HG02981 (cell line): ENCODE data around the gene FBXW7.
"Not testable (repeated sequence)": the region's sequence is repeated elsewhere in the genome, so short reads cannot be mapped to it uniquely, and the experiment has no call there.

Experiments used
- ATAC-seq: cut with Tn5 transposase; IDR thresholded peaks from one replicate; pipeline ENCODE4 v1.9.1; 2021; ENCODE audit warnings: mild to moderate bottlenecking, moderate library complexity; ENCODE audit not compliant: unreplicated experiment

Gene FBXW7

GRCh38 chr4:152550687-152551086, 14.8 kb upstream of the FBXW7 start:
- peak; percentile 60 for ATAC-seq

GRCh38 chr4:152545088-152545487, 9.2 kb upstream of the FBXW7 start:
- no peak for ATAC-seq

GRCh38 chr4:152544533-152544932, 8.6 kb upstream of the FBXW7 start:
- ATAC-seq = not testable (repeated sequence)

GRCh38 chr4:152540941-152541340, 5.0 kb upstream of the FBXW7 start:
- no peak for ATAC-seq

GRCh38 chr4:152540293-152540674, 4.4 kb upstream of the FBXW7 start:
- ATAC-seq = no peak

GRCh38 chr4:152539556-152540292, 3.8 kb upstream of the FBXW7 start:
- no peak for ATAC-seq

GRCh38 chr4:152537881-152538280, 2.0 kb upstream of the FBXW7 start:
- no peak for ATAC-seq

GRCh38 chr4:152536545-152537182, 772 bp upstream of the FBXW7 start:
- peak; percentile 33 for ATAC-seq

- ATAC-seq = peak; percentile 5
Observed at GRCh38 chr4:152535360-152535902, 461 bp downstream of the FBXW7 start.

GRCh38 chr4:152534541-152535359, 1.1 kb downstream of the FBXW7 start:
- ATAC-seq = no peak

- ATAC-seq = no peak
Observed at GRCh38 chr4:152531479-152531878, 4.4 kb downstream of the FBXW7 start.

- ATAC-seq = no peak
Observed at GRCh38 chr4:152530600-152530999, 5.3 kb downstream of the FBXW7 start.

- ATAC-seq = no peak
Observed at GRCh38 chr4:152529880-152530279, 6.0 kb downstream of the FBXW7 start.

GRCh38 chr4:152528060-152528459, 7.8 kb downstream of the FBXW7 start:
- ATAC-seq = no peak

- ATAC-seq = peak; percentile 49
Observed at GRCh38 chr4:152525878-152526277, 10.0 kb downstream of the FBXW7 start.

GRCh38 chr4:152524427-152524826, 11.5 kb downstream of the FBXW7 start:
- no peak for ATAC-seq

- no peak for ATAC-seq
Observed at GRCh38 chr4:152523731-152524130, 12.2 kb downstream of the FBXW7 start.

GRCh38 chr4:152522754-152523153, 13.1 kb downstream of the FBXW7 start:
- no peak for ATAC-seq

- ATAC-seq = no peak
Observed at GRCh38 chr4:152522245-152522644, 13.6 kb downstream of the FBXW7 start.

GRCh38 chr4:152516156-152516555, 19.7 kb downstream of the FBXW7 start:
- no peak for ATAC-seq

GRCh38 chr4:152515678-152516077, 20.2 kb downstream of the FBXW7 start:
- ATAC-seq = no peak
